ENCODE results near the gene TARBP2.

Gene TARBP2

DNA sequence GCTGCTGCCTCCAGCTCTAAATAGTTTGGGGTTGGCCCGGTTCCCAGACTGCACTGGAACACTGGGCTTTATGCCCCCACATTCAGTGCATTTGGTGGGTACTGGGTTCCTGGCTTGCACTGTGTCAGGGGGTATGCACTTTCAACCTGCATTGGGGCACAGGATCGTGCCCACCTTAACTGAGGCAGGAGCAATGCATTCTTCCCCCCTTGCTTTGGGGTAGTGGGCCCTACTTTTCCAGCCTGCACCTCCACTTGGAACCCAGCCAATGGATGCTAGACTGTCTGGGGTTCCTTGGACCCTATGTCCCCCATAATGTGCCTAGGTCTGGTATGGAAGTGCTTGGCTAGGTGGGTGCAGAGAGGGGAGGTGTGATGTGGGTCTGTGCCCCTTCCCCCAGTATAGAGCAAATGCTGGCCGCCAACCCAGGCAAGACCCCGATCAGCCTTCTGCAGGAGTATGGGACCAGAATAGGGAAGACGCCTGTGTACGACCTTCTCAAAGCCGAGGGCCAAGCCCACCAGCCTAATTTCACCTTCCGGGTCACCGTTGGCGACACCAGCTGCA lies 615 bp downstream of the TARBP2 start:
- Histone ChIP-seq H3K4me3 (ENCODE audit: low read length) (peak overlapping the region; percentile 68), H3K4me1 (ENCODE audit: control insufficient read depth, insufficient read depth, low read length) (peaks cover 25% of the 10 kb centered on the region), H3K27me3 (ENCODE audit: control insufficient read depth, insufficient read depth, low read length) (no peaks in the 10 kb centered on the region), H3K36me3 (ENCODE audit: control insufficient read depth, insufficient read depth, low read length) (no peaks in the 10 kb centered on the region), H3K9me3 (ENCODE audit: control insufficient read depth, low read length) (no peaks in the 10 kb centered on the region), H3K9ac (ENCODE audit: low read length) (peak overlapping the region; percentile 81)

GRCh38 chr12:53502331-53502730 lies 1.2 kb downstream of the TARBP2 start:
- Histone ChIP-seq H3K4me3 (ENCODE audit: low read length) (no peak overlapping the region), H3K9ac (ENCODE audit: low read length) (peak overlapping the region; percentile 31), H3K9me3 (ENCODE audit: control insufficient read depth, low read length) (no peaks in the 10 kb centered on the region), H3K36me3 (ENCODE audit: control insufficient read depth, insufficient read depth, low read length) (no peaks in the 10 kb centered on the region), H3K27me3 (ENCODE audit: control insufficient read depth, insufficient read depth, low read length) (no peaks in the 10 kb centered on the region), H3K4me1 (ENCODE audit: control insufficient read depth, insufficient read depth, low read length) (peaks cover 25% of the 10 kb centered on the region)

GRCh38 chr12:53502983-53503728 lies 2.1 kb downstream of the TARBP2 start:
- Histone ChIP-seq H3K36me3 (ENCODE audit: control insufficient read depth, insufficient read depth, low read length) (no peaks in the 10 kb centered on the region), H3K4me1 (ENCODE audit: control insufficient read depth, insufficient read depth, low read length) (peaks cover 25% of the 10 kb centered on the region), H3K9me3 (ENCODE audit: control insufficient read depth, low read length) (no peaks in the 10 kb centered on the region), H3K4me3 (ENCODE audit: low read length) (no peak overlapping the region), H3K27me3 (ENCODE audit: control insufficient read depth, insufficient read depth, low read length) (no peaks in the 10 kb centered on the region), H3K9ac (ENCODE audit: low read length) (peak overlapping the region; percentile 4)

DNA sequence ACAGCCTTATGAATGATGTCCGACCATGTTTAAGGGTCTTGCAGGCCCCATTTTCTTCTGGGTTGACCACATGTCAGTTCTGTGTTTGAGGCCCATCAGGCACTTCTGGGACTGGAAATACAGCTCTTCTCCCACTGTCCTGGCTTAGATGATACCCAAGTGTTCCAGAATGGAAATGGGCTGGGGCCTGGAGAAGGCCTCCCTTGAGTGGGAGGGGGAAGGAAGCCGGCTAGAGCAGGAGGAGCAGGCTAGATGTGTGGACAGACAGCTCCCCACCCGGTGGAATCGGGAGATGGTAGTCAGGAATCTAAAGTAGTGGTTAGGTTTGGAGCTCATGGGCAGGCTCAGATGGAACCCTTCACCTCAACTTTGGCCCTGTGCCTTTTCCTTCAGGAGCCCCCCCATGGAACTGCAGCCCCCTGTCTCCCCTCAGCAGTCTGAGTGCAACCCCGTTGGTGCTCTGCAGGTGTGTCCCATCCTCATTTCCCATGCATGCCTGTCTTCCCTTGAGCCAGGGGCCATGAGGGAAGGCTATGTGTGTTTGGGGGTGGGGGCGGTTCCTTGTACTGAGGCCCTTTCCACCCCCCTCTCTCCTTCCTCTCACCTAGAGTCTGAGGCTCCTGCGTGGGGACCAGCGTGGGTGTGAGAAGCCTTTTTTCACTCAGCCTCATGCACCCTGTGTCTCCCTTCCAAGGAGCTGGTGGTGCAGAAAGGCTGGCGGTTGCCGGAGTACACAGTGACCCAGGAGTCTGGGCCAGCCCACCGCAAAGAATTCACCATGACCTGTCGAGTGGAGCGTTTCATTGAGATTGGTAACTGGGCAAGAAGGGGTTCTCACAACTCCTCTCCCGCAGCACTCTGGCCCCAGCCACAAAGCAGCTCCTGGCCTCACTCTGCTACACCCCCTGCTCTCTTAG lies 3.2 kb downstream of the TARBP2 start:
- Histone ChIP-seq H3K9me3 (ENCODE audit: control insufficient read depth, low read length) (no peaks in the 10 kb centered on the region), H3K27me3 (ENCODE audit: control insufficient read depth, insufficient read depth, low read length) (no peaks in the 10 kb centered on the region), H3K9ac (ENCODE audit: low read length) (peak overlapping the region; percentile 4), H3K4me1 (ENCODE audit: control insufficient read depth, insufficient read depth, low read length) (peaks cover 25% of the 10 kb centered on the region), H3K4me3 (ENCODE audit: low read length) (no peak overlapping the region), H3K36me3 (ENCODE audit: control insufficient read depth, insufficient read depth, low read length) (no peaks in the 10 kb centered on the region)

GRCh38 chr12:53505086-53505485 lies 4.0 kb downstream of the TARBP2 start:
- H3K4me3 ChIP-seq (ENCODE audit: low read length) = no peak overlapping the region
- no peaks in the 10 kb centered on the region for H3K27me3 ChIP-seq (ENCODE audit: control insufficient read depth, insufficient read depth, low read length)
- peaks cover 20% of the 10 kb centered on the region for H3K4me1 ChIP-seq (ENCODE audit: control insufficient read depth, insufficient read depth, low read length)
- no peak overlapping the region for H3K9ac ChIP-seq (ENCODE audit: low read length)
- no peaks in the 10 kb centered on the region for H3K36me3 ChIP-seq (ENCODE audit: control insufficient read depth, insufficient read depth, low read length)
- H3K9me3 ChIP-seq (ENCODE audit: control insufficient read depth, low read length) = no peaks in the 10 kb centered on the region

- no peaks in the 10 kb centered on the region for H3K9me3 ChIP-seq (ENCODE audit: control insufficient read depth, low read length)
- no peaks in the 10 kb centered on the region for H3K36me3 ChIP-seq (ENCODE audit: control insufficient read depth, insufficient read depth, low read length)
- no peak overlapping the region for H3K9ac ChIP-seq (ENCODE audit: low read length)
Measured at GRCh38 chr12:53505555-53506449, 4.7 kb downstream of the TARBP2 start.

GRCh38 chr12:53506450-53506785 lies 5.3 kb downstream of the TARBP2 start:
- peaks cover 18% of the 10 kb centered on the region for H3K4me1 ChIP-seq (ENCODE audit: control insufficient read depth, insufficient read depth, low read length)
- no peaks in the 10 kb centered on the region for H3K27me3 ChIP-seq (ENCODE audit: control insufficient read depth, insufficient read depth, low read length)
- H3K4me3 ChIP-seq (ENCODE audit: low read length) = no peak overlapping the region
- no peak overlapping the region for H3K9ac ChIP-seq (ENCODE audit: low read length)
- no peaks in the 10 kb centered on the region for H3K36me3 ChIP-seq (ENCODE audit: control insufficient read depth, insufficient read depth, low read length)
- H3K9me3 ChIP-seq (ENCODE audit: control insufficient read depth, low read length) = no peaks in the 10 kb centered on the region

More at GRCh38 chr12:53505555-53506449, 4.7 kb downstream of the TARBP2 start:
- Histone ChIP-seq H3K4me3 (ENCODE audit: low read length) (no peak overlapping the region), H3K4me1 (ENCODE audit: control insufficient read depth, insufficient read depth, low read length) (peaks cover 18% of the 10 kb centered on the region), H3K27me3 (ENCODE audit: control insufficient read depth, insufficient read depth, low read length) (no peaks in the 10 kb centered on the region)

- H3K9ac ChIP-seq (ENCODE audit: low read length) = no peak within 1 kb of the TSS
- no peak within 1 kb of the TSS for H3K4me3 ChIP-seq (ENCODE audit: low read length)
- H3K36me3 ChIP-seq (ENCODE audit: control insufficient read depth, insufficient read depth, low read length) = no peaks in the 10 kb centered on the region
- H3K27me3 ChIP-seq (ENCODE audit: control insufficient read depth, insufficient read depth, low read length) = no peaks in the 10 kb centered on the region
- no peaks in the 10 kb centered on the region for H3K9me3 ChIP-seq (ENCODE audit: control insufficient read depth, low read length)
- H3K4me1 ChIP-seq (ENCODE audit: control insufficient read depth, insufficient read depth, low read length) = peaks cover 12% of the 10 kb centered on the region
Measured at GRCh38 chr12:53506881-53507602, 6.0 kb downstream of the TARBP2 start, which contains the start of gene NPFF. Gene NPFF (minus strand): TSS chr12:53507484. CDS start chr12:53507474, 10 bp downstream.

GRCh38 chr12:53507603-53507885 lies 6.5 kb downstream of the TARBP2 start:
- no peaks in the 10 kb centered on the region for H3K9me3 ChIP-seq (ENCODE audit: control insufficient read depth, low read length)
- no peak overlapping the region for H3K9ac ChIP-seq (ENCODE audit: low read length)
- H3K4me3 ChIP-seq (ENCODE audit: low read length) = no peak overlapping the region
- no peaks in the 10 kb centered on the region for H3K36me3 ChIP-seq (ENCODE audit: control insufficient read depth, insufficient read depth, low read length)
- H3K4me1 ChIP-seq (ENCODE audit: control insufficient read depth, insufficient read depth, low read length) = peaks cover 9% of the 10 kb centered on the region
- no peaks in the 10 kb centered on the region for H3K27me3 ChIP-seq (ENCODE audit: control insufficient read depth, insufficient read depth, low read length)

GRCh38 chr12:53508534-53509170 lies 7.6 kb downstream of the TARBP2 start:
- no peaks in the 10 kb centered on the region for H3K36me3 ChIP-seq (ENCODE audit: control insufficient read depth, insufficient read depth, low read length)
- H3K9me3 ChIP-seq (ENCODE audit: control insufficient read depth, low read length) = no peaks in the 10 kb centered on the region
- no peak overlapping the region for H3K9ac ChIP-seq (ENCODE audit: low read length)
- no peaks in the 10 kb centered on the region for H3K27me3 ChIP-seq (ENCODE audit: control insufficient read depth, insufficient read depth, low read length)
- H3K4me1 ChIP-seq (ENCODE audit: control insufficient read depth, insufficient read depth, low read length) = peaks cover 9% of the 10 kb centered on the region
- no peak overlapping the region for H3K4me3 ChIP-seq (ENCODE audit: low read length)

Measured in mucosa of stomach (tissue), 1 donor.